K562 (cell line): ENCODE data around the gene TBC1D2. TPM values are rescaled to one million over a fixed set of nuclear protein-coding genes. Genes with fewer than 3 reads are reported as not detected.

ENCODE experiments used
- ARID3B ChIP-seq: fragments of 250-450 bp; sonication (Bioruptor Pico); IDR thresholded peaks from 2 replicates; pipeline ENCODE4 v1.4.0; 2020; ENCODE audit warnings: borderline replicate concordance
- BRD4 ChIP-seq: fragments of 200-600 bp; sonication (generic); IDR thresholded peaks from 2 replicates; pipeline ENCODE4 v1.6.1; 2017; ENCODE audit warnings: inconsistent platforms
- CCNT2 ChIP-seq: IDR thresholded peaks from 2 replicates; pipeline ENCODE4 v1.6.1; 2011; ENCODE audit warnings: borderline replicate concordance, low read depth, mild to moderate bottlenecking, moderate library complexity, mixed read lengths, low read length; ENCODE audit not compliant: insufficient read length; ENCODE audit errors: extremely low read depth
- ILK ChIP-seq: fragments of 450-650 bp; IDR thresholded peaks from 2 replicates; pipeline ENCODE4 v1.6.1; 2016; ENCODE audit warnings: missing genetic modification characterization, low read depth, mild to moderate bottlenecking, missing compliant biosample characterization, moderate library complexity, borderline replicate concordance
- MBD1 ChIP-seq: fragments of 250-450 bp; sonication (Bioruptor Pico); IDR thresholded peaks from 2 replicates; pipeline ENCODE4 v1.8.0; 2022; ENCODE audit warnings: inconsistent platforms
- POLR2G ChIP-seq: fragments of 200-400 bp; formaldehyde crosslinking; IDR thresholded peaks from 2 replicates; pipeline ENCODE4 v1.6.1; 2017; ENCODE audit warnings: low read depth, mild to moderate bottlenecking, antibody characterized with exemption, low read length, moderate library complexity
- RBM14 ChIP-seq: fragments of 200-400 bp; formaldehyde crosslinking; IDR thresholded peaks from 2 replicates; pipeline ENCODE4 v1.6.1; 2018; ENCODE audit warnings: low read depth, mild to moderate bottlenecking, low read length, moderate library complexity, borderline replicate concordance; ENCODE audit not compliant: insufficient read depth
- SAFB ChIP-seq: fragments of 200-400 bp; formaldehyde crosslinking; IDR thresholded peaks from 2 replicates; pipeline ENCODE4 v1.6.1; 2017; ENCODE audit warnings: low read depth, low read length, borderline replicate concordance
- SMARCA4 ChIP-seq: fragments of 450-650 bp; IDR thresholded peaks from 2 replicates; pipeline ENCODE4 v1.6.1; 2016
- TCF3 ChIP-seq: sonication (generic); formaldehyde crosslinking; IDR thresholded peaks from 2 replicates; pipeline ENCODE4 v1.4.0; 2020; ENCODE audit warnings: mild to moderate bottlenecking, missing genetic modification reagents
- UBTF ChIP-seq, 2 experiments: IDR thresholded peaks; 2 replicates each; pipeline ENCODE4 v1.6.1; 2012; ENCODE audit warnings: improper control_type of control experiment in 2 of 2, low read depth in 2 of 2, low read length in 2 of 2, borderline replicate concordance in 1 of 2
- ZNF347 ChIP-seq: fragments of 450-650 bp; formaldehyde crosslinking; IDR thresholded peaks from 2 replicates; pipeline ENCODE4 v1.4.0; 2020; ENCODE audit warnings: low read depth, mild to moderate bottlenecking, moderate library complexity
- ZNF592 ChIP-seq: fragments of 450-650 bp; IDR thresholded peaks from 2 replicates; pipeline ENCODE4 v1.6.1; 2017; ENCODE audit warnings: antibody characterized with exemption, mild to moderate bottlenecking
- polyA plus RNA-seq, 8 experiments: library from polyadenylated mRNA; depleted of rRNA in 4 of 8; stranded (reverse) in 5 of 8; unstranded in 3 of 8; fragments of >200 nt; fragmentation: Nextera tagmentation in 2 of 8; fragmentation: Illumina TruSeq in 1 of 8; extraction: Ambion mirVana in 2 of 8; extraction: Trizol in 1 of 8; gene quantifications; 2 replicates each; pipeline versions ENCODE4 v1.2.1 to v1.2.3, GENCODE V29; 2011 to 2014; ENCODE audit warnings: inconsistent platforms in 1 of 8, missing spikeins in 1 of 8
- total RNA-seq, 7 experiments: library from RNA; depleted of rRNA in 6 of 7; stranded (reverse); fragments of >200 nt in 6 of 7; fragmentation: Illumina TruSeq in 2 of 7; extraction: Trizol in 2 of 7; gene quantifications; 2 replicates each; pipeline versions ENCODE4 v1.2.1 to v1.2.3, GENCODE V29; 2011 to 2021; ENCODE audit warnings: low replicate concordance in 1 of 7

The TBC1D2 gene
- total and polyA plus RNA-seq, 9 of the 15 experiments (the other 6 are each of a cell fraction or from before 2014, with no cell fraction given), result 0.10 to 7.0 (median 2.5) TPM

GRCh38 chr9:98255578-98256296, at the start of gene TBC1D2 (continued):
- TF ChIP-seq MBD1 (CRISPR knock-in tag), result no peak
- peak; percentile 91 for TF ChIP-seq POLR2G
- no peak for TF ChIP-seq ILK
- TF ChIP-seq SAFB, result peak; percentile 18; the same call in 1 of the 2 replicates
- TF ChIP-seq RBM14, result no peak
- peak; percentile 71 for TF ChIP-seq CCNT2
- TF ChIP-seq UBTF (IDR thresholded peaks at IDR 0.05; ENCODE audit: borderline replicate concordance in 1 of 2, low read depth in 2 of 2, low read length in 2 of 2), result peak in 1 of 2 experiments; percentile 73; a peak in 1 of 4 replicates
- TF ChIP-seq ARID3B (CRISPR knock-in tag), result no peak
- TF ChIP-seq SMARCA4, result no peak
- TF ChIP-seq TCF3 (CRISPR knock-in tag), result no peak
- no peak for TF ChIP-seq ZNF347 (CRISPR knock-in tag)
- TF ChIP-seq ZNF592, result peak; percentile 84
- no peak; the same call in 1 of the 2 replicates for TF ChIP-seq BRD4
